GM19397 (cell line): ENCODE results near the gene CPNE4.
A peak's percentile ranks its signal among the peaks of the same experiment; 100 is the strongest.

Experiments
- ATAC-seq: cut with Tn5 transposase; IDR thresholded peaks from one replicate; pipeline ENCODE4 v1.9.1; 2021; ENCODE audit warnings: mild to moderate bottlenecking, moderate library complexity; ENCODE audit not compliant: unreplicated experiment

The CPNE4 gene

DNA sequence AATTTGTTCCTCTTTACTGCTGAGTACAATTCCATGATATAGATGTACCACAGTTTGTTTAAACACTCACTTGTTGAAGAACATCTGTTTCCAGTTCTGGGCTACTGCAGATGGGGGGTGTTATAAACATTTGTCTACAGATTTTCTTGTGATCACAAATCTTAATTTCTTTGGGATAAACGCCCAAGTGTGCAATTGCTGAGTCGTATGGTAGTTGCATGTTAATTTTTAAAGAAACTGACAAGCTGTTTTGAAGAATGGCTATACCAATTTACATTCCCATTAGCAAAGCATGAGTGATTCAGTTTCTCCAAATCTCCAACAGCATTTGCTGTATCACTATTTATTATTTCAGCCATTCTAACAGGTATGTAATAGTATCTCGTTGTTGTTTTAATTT lies 290.0 kb downstream of the CPNE4 start:
- no peak for ATAC-seq

DNA sequence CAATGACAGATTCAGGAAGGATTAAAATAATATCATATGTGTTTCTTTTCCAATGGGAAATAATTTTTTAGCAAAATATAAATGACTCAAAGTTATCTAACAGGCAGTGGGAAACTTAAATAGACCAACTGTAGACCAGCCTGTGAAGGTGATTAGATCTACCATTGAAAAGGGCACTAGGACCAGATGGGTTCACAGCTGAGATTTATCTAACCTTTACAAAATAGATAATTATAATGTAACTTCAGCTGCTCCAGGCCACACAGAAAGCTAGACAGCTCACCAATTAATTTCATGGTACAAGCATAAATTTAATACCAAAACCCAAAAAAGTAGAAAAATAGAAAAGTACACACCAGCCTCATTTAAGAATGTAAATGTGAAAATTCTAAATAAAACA lies 291.7 kb downstream of the CPNE4 start:
- no peak for ATAC-seq

DNA sequence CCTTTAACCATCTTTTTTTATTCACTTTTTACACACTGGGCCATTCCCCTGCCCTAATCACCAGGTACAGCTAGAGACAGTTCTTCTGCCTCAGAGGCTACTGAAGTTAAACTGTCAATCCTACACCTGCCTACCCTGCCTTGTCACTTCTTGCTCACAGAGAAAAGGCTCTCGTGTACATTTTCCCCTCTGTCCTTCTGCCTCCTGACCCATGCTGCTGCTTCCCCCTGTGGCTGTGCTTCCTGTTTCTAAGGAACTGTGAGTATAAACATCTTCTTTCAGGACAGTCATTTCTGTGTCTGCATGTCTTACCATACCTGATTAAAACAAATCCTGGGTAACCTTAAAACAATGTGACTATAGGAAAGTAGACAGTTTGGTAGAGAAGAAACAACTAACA lies 295.6 kb downstream of the CPNE4 start:
- ATAC-seq: no peak

DNA sequence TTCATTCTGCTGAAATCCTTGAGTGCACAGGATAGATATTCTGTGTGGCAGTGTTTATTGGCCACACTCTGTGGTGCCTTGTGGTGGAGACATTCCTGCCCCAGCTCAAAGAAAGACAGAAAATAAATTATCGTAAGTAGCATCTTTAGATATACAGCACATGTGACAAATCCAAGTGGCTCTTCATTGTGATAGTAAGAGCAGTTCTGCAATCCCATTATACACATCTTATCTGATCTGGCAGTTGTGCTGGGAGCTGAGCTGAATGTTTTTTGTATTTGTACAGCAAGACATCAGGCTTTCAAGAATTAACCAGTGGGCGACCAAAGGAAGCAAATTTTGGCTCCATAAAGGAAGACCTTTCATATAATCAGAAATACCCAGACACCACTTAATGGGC lies 296.7 kb downstream of the CPNE4 start:
- ATAC-seq: no peak

DNA sequence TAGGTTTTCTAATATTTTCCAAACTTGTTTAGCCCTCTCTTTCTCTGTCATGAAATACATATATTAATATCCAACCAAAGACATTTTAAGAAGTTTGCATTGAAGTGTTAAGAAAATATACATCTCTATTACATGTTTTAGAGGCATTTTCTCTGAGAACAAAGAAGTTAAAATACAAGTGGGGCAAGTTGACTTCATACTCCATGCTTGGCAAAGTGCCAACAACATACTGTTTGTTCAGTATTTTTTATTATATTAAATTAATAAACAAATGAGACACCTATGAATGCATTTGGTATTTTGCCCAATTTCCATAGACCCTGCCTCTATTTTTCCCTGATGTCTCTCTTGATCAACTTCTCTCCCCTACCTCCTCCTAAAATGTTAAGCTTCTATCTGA lies 299.3 kb downstream of the CPNE4 start:
- no peak for ATAC-seq

DNA sequence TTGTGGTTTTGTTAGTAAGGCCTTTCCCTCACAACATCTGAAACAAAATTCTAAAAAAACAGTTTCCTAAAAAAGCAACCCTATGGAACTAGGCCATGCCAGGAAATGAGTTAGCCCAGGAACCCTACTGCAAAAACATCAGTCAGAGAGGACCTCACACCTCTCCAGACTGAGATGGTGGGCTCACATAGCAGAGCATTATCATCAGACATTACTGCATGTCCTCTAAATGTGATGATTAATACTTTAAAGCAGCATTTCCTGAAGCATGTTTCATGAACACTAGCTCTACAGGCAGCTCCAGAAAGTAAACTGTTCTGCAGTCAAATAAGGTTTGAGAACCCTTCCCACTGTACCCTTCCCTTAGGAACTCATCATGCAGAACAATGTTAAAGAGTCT lies 299.7 kb downstream of the CPNE4 start:
- ATAC-seq: no peak

DNA sequence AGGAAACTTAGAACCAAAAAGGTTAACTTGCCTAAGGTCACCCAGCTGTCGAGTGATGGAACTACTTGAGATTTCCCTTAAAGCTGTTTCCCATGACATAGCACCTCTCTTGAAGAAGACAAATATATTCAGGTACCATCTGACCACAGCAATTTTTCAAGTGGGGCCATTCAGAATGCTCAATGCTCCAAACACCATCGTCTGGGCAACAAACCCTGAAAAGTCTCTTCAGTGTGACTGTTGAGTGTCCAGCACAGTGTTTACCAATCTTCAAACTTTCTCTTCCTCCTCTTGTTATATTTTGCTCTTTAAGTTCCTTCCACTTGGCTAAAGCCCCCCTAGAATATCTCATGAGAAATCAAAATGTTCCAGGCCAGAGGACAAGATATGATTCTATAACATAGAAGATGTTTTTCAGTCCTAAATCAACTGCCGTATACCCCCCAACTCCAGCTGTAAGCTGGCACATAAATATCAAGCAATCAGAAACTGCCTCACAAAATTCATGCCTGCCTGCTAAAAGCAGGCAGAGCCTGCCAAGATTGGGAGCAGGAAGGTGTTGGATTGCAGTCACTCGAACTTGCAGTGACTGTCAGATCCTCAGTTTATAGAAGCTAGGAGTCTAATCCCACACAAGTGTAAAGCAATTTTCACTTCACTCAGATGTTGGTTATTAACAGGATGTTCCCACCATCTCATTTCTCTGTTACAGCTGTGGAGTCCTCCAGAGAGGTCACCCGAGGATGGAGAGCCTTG lies 301.6 kb downstream of the CPNE4 start:
- ATAC-seq: no peak

DNA sequence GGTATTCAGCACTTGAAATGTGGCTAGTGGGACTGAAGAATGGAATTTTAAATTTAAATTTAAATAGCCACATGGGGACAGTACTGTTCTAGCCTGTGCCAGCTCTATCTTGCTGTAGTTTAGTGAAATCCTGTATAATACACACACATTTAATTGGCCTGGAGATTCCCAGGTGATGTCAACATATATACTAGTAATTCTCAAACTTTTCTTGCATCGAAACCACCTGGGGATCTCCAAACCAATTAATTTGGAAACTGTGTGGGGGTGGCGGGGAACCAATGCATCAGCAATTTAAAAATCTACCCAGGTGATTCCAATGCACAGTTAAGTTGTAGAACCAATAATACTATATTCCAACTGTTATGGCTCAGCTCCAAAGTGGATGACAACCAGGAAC lies 303.1 kb downstream of the CPNE4 start:
- no peak for ATAC-seq

DNA sequence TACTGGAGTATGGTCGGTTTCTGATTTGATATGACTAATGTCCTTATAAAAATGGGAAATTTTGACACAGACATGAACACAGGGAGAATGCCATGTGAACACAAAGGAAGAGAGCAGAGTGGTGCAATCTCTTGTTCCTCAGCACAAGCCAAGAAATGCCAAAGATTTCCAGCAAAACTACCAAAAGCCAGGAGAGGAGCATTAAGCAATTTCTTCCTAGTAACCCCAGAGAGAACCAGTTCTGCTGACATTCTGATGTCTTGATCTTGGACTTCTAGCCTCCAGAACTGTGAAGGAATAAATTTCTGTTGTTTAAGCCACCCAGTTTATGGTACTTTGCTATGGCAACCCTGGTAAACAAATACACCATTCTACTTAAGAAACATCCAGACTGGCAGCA lies 304.2 kb downstream of the CPNE4 start:
- no peak for ATAC-seq

DNA sequence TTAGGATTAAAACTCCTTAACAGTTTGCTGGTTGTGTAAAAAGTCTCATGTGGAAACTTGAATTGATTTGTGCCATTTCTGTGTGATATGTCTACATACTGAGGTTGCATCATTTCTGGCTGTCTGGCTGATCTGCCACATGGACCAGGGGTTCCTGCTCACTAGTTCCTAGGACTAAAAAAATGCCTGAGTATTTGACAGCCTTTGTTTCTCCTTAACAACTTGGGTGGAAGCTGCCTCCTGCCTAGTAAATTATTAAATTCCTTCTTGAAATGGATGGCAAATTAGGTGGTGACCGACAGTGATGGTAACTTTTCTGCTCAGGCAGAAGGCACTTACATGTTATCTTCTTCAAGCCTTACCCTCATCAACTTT lies 305.2 kb downstream of the CPNE4 start:
- ATAC-seq: no peak

DNA sequence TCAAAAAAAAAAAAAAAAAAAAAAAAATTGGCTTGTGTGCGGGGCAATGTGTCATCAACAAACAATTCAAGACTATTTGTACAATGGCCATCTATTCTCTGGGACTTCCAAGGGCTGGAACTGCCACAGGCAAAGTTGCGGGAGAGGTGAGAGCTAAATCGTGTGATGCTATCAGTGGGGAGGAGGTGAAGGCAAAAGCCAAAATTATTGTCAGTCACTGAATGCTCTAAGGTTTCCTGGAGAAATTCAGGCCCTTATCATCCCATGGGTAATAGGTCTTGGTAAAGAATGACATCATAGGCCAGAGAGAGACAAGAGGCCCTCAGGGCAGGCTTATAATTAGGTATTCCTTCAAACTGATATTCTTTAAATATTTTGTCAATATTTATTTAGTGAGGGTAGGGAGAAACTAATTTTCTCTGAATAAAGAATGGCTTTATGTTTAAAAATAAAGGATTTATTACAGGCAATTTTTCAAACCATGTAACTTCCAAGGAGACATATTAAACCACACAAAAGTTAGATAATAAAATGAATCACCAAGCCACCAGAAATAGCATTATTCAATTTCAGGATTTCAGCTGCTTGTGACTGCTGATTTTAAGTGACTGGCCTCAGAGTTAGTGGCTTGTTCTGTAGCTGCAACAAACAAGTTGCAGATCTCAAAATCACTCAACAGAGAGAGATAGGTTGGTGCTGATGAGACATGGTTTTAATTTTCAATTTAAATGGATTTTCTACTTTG lies 305.7 kb downstream of the CPNE4 start:
- ATAC-seq: no peak

DNA sequence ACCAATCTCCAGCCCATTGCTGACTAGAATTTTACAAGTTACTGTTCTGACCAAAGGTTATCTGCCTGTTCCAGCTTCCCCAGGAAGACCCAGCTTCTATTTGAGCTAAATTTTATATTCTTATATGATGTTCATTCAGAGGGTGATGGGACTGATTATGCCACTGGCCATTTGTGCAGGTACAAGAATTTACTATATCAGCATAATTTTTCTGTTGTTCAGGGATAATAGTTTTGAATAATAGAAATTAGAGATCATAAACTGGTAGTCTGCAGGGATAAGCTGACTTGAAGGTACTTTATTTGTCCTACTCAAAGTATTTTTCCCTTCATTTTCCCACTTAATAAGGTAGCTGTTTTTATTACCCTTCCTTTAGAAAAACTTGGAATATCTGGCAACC lies 309.4 kb downstream of the CPNE4 start:
- ATAC-seq: no peak

DNA sequence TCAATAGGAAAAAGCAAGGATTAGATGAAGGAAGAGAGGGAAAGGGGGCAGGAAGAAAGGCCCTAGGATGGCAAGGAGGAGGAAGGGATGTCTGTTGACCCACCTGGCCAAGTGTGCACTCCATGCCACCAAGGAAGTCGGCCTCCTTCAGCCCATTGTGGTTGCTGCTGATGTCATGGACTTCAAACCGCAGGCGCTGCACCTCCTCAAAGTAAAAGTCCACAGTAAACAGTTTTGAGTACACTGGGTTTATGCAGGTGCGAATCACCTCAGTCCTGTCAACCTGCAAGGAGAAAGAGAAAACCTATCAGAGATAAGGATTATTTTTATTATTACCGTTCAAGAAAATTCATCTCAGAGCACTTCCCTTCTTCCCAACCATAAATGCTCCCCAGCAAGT lies 311.5 kb downstream of the CPNE4 start:
- ATAC-seq: no peak

DNA sequence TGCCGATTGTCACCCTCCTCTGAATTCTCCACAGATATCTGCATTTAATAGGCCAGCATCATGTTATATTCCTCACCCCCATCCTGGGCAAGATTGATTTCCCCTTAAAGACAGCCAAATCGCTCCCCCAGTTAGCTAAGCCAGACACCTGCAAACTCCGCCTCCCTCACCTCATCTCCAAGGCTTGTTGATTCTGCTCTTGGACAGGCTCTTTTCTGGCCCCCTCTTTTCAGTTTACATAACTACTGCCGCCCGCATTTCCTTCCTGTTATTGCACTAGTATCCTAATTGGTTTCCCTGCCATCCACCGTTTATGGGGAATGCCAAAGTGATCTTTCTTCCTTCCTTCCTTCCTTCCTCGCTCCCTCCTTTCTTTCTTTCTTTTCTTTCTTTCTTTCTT lies 317.3 kb downstream of the CPNE4 start:
- no peak for ATAC-seq

DNA sequence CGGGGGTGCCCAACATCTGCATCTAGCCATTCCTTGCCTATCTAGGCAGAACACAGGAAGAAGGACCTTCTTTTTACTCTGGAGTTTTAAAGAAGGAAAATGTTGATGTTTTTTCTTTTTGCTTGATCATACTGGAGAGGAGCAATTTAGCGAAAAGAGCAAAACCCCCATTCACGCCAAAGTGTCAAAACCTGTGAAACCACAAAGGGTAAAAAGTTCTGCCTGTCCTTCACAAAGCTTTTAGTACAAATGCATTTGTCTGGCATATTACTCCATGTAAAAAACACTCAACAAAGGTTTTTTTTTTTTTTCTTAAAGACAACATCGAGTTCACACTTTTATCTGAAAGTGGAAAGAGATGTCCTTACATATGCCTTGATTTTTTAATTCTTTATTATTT lies 317.9 kb downstream of the CPNE4 start:
- ATAC-seq: no peak

DNA sequence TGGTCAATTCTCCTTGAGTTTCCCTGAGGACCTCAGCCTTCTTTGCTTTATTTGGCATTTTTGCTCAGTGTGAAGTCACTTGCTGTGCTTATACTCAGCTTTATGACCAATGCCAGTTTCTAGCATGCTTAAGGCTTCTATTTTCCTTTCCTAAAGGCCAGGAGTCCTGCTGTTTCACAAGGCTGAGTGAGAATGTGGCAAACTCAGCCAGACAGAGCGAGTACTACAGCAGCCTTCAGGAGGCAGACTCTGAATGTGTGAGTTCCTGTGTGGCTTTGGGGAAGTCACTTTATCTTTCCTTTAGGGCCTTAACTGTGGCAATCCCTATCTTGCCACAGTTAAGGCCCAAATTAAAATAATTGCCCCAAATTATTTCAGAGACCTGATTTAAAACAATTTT lies 318.8 kb downstream of the CPNE4 start:
- no peak for ATAC-seq

DNA sequence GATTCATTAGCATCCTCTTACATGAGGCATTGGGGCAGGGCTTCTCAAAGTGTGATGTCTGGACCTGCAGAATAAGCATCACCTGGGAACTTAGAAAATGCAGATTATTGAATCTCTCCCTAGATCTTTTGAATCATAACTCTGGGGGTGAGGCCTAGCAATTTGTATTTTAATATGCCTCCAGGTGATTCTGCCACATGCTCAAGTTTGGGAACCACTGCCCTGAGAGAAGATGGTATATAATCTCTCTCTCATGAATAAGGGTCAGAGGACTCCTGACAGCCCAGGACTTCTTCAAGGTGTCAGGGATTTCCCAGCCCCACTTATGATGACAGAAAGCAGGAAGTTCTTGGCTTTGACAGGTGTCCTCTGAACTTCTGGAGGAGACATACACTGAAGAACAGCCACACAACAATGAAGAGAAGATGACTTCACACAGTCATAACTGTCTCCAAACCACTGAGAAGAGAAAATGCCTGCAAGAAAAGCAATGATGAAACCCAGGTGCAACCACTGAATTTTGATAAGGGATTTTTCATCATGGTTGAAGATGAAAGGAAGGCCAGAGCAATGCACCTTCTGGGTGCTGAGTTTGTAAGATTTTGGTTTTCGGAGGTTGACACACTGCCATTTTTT lies 320.1 kb downstream of the CPNE4 start:
- peak; percentile 79 for ATAC-seq

DNA sequence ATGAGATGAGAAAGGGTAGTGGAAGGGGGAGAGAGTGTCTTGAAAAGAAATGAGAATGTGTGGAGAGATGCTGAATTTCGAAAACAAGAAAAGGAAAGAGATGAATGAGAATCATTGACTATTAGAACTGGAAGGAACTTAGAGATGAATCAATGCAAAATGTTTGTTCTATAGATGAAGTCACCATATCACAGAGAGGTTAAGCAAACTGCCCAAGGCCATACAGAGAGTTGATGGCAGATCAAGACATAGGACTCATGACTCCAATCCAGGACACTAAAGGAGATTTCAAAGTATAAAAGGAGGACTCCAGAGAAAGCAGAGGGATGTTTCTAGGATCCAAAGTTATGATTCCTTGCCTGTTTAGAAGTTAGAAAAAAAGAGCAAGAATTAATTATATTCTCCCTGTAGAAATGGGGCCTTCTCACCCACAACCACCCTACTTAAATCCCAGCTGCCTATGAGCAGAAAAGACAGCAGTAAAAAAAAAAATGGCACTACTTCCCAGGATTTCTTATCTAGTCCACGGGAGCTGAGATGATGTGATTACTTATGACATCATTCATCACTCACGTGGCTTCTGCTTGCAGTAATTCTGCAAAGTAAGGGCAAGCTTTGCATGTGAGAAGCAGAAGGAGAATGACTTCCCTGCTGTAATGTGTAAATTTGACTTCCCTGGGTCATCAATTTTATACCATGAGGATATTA lies 321.2 kb downstream of the CPNE4 start:
- no peak for ATAC-seq

DNA sequence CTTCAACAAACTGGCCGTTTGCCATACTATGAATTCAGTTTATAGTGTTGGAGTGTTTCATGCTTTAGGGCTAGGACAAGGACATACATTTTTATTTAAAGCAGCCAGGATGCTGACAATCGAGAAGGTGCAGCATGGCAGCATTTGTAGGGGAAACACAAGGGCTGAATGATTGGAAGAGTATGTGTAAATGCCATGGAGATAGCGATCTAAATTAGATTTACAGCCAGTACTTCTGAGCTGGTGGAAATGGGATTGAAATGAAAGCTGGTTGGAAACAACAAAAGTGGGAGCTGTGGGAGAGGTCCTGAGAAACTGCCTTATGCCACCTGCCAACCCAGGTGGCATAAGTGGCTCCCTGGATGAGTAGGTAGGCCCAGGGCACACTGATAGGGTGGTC lies 322.2 kb downstream of the CPNE4 start:
- ATAC-seq: no peak

DNA sequence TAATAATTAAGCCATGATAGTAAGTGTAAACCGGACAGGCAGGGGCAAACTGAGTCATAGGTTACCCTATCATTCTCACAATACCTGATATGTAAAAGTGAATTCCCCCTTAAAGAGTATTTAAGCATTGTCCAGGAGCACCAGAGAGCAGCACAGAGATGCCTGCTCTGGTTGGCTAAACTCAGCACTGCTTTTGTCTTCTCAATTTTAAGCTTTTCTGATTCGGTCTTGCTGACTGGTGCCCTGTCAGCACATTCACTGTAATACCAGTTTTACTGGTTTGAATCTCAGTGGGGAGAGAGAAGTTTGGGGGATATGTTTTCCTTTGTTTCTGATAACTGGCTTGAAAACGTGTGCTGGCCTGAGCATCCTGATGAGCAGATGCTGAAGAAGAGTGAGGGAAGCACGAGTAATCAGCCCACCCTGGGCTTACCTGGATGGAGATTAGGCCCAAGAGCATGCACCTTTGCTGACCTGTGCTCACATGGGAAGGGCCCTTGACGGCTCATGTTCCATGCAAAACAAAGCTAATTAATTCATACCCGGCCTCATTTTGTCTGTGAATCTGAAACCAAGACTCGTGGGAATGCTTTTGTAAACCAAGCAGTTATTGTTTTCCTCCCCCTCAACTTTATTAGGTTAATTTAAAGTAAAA lies 323.6 kb downstream of the CPNE4 start:
- no peak for ATAC-seq

DNA sequence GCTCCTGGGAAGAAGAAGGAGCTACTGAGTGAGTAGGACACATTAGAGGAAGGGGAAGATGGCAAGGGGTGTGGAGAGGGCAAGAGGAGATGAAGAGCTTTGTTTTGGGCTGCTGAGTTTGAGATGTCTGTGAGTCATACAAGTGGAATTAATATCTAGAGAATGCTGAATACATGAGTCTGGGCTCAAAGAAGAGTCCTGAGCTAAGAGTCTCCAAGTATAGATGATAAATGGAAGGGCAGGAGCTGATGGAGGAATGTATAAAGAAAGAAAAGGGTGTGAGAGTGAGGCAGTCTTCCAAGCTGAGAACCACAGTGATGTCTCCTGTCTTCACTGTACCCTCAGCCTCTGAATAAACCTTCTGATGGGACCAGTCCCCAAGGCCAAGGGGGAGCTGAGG lies 326.6 kb downstream of the CPNE4 start:
- ATAC-seq: no peak
